Measurements from ENCODE around the gene SND1.

Gene SND1

DNA sequence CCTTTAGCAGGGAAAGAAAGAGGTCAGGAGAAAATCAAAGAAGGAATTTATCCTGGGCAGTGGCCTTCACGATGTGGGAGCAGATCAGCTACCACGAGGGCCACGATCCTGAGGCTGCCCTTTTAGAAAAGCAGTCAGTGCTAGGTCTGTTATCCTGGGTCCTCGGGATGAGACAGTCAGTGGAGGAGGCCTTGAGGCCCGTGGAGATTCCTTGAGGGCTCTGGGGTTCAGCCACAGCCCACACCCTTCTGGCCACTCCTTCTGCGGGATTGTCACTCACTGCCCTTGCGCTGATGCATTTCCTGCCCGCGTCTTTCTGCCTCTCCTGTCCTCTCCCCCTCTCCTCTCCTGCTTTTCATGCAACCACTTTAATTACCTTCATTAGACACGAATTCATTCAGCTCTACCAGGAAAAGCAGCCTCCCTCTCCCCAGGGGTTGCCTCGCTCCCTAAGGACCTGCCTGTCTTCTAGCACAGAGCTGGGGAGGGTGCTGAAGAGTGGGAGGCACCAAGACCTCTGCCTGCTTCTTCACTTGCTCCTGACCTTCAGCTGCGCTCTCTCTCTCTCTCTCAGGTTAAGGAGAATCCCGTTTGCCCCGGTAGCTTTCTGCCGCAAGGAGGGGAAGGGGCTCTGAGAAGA, 421.8 kb downstream of the SND1 start:
- no peak for DNase-seq (ENCODE audit: low spot score)

DNA sequence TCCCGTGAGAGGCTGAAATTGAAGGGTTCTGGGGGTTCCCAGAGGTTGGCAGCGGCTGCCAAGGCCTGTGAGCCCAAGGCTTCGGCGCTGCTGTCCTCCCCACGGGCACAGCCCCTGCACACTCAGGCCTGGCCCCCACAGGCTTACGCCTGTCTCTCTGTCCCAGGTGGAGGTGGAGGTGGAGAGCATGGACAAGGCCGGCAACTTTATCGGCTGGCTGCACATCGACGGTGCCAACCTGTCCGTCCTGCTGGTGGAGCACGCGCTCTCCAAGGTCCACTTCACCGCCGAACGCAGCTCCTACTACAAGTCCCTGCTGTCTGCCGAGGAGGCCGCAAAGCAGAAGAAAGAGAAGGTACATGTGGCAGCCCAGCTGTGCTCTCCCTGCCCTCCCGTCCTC, 422.3 kb downstream of the SND1 start:
- DNase-seq (ENCODE audit: low spot score): no peak

DNA sequence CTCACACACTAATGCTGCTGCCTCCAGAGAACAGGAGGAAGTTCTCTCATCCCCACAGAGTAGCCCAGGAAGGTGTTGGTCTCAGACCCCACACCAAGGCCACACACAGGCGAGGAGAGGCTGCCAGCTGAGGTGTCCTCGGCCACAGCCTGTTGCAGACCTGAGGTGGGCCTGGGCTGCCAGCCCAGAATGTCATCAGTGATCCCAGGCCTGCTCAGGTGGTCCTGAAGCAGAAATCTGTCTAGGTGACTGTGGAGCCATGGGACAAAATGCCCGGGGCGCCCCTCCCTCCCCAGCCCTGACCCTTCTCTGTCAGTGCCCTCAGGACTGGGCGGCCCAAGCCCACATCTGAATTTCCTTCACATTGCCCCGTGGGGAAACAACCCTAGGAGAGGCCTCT, 422.7 kb downstream of the SND1 start:
- DNase-seq (ENCODE audit: low spot score): no peak

DNA sequence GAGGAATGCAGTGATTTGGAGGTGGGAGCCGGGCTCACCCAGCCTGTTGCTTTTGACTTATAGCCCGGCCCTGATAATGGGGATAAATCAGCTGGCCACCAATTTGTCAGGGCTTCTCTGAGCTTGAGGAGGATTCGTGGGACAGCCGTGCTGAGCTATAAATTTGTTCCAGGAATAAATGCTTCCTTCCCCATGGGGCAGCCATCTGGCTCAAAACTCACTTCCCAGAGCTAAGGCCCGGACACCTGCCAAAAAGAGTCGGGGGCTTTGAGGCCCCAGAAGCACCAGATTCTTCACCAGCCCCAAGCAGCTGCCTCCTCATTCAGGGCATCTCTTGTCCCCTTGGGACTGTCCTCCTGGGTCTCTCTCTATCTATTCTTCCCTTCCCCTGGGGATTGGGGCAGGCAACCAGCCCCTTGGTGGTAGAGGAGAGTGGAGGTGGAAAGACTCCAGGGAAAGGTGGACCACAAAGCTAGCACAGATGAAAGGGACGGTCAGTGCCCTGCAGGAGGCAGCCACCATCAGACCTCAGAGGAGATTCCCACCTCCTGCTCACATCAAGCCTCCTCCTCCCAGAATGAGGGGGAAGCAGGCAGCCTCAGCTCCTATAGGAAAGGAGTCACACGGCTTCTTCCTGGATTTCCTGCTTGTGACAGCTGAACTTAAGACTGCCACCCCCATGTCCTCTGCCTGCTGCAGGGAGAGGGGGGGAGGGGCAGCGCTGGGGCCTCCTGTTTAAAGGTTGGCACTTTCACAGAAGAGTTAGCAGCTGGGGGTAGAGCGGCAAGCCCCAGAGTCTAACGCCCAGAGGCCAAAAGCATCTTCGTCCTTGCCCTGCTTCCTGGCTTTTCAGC, 423.5 kb downstream of the SND1 start:
- DNase-seq (ENCODE audit: low spot score): no peak

GRCh38 chr7:128076196-128076795, 424.3 kb downstream of the SND1 start:
- no peak for DNase-seq (ENCODE audit: low spot score)

DNA sequence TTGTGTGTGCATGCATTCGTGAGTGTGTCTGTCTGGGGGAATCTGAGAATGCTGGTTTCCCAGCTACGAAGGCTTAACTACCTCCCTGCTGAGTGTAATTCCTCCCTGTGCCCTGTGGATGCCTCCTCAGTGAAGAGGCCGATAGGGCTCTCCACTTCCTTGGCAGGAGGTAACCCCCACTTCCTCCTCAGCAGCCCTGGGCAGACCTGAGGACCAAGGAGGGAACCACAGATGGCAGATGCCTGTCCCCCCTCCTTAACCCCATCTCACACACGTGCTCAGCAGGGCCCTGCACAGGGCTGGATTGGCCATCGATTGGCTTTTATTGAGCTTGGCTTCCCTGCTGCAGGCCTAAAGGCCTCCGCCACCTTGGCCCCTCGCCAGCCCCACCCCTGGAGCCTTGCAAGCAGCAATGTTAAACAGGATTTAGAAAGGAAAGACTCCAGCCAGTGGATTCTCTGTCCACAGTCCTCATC, 424.8 kb downstream of the SND1 start:
- DNase-seq (ENCODE audit: low spot score): no peak

DNA sequence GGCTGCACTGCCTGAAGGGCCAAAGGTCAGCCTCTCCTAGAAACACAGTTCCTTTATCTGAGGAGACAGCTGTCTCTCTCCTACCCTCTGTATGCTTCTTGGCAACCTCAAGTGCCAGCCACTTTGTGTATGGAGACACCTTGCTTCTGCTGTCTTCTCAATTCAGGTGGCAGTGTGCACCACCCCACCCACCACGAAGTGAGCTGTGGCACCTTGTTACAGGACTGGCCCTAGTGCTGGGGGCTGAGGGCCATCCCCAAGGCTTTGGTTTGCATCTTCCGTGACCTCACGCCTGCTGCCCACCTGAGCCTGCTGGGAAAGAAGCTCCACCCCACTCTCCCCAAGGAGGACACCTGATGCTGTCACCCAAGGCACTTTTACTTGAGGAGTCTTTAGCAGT, 426.3 kb downstream of the SND1 start:
- no peak for DNase-seq (ENCODE audit: low spot score)

DNA sequence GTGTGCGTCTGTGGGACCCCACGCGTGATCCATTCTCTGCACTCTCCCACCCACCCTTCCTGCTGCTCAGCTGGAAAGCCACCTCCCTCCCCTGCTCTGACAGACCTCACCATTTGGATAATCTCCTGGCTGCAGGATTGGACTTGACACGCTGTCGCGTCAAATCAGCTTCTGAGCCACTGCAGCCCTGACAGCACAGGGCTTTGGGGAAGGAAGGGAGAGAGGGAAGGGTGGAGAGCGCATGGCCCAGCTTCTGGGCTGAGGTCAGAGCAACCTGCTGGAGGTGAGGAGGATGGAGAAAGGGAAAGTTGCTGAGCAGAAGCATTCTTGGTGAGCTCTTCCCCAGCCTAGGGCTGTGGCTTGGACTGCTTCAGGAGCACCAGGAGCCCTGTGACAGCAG, 428.2 kb downstream of the SND1 start:
- no peak for DNase-seq (ENCODE audit: low spot score)

DNA sequence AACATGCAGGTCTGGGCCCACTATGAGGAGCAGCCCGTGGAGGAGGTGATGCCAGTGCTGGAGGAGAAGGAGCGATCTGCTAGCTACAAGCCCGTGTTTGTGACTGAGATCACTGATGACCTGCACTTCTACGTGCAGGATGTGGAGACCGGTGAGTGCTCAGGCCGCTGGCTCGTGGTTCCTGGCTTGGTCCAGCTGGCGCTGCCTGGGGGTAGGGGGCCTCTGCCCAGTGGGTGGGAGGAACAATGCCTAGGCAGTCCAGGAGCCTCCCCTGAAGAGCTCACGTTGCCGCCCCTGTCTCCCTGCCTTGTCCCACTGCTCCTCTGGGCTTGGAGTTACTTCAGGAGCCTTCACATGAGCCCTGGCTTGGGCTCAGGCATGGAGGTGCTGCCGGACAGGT, 429.4 kb downstream of the SND1 start:
- DNase-seq (ENCODE audit: low spot score): no peak

- no peak for DNase-seq (ENCODE audit: low spot score)
Measured at GRCh38 chr7:128081808-128082207, 429.8 kb downstream of the SND1 start.

GRCh38 chr7:128082431-128082830, 430.4 kb downstream of the SND1 start:
- no peak for DNase-seq (ENCODE audit: low spot score)

DNA sequence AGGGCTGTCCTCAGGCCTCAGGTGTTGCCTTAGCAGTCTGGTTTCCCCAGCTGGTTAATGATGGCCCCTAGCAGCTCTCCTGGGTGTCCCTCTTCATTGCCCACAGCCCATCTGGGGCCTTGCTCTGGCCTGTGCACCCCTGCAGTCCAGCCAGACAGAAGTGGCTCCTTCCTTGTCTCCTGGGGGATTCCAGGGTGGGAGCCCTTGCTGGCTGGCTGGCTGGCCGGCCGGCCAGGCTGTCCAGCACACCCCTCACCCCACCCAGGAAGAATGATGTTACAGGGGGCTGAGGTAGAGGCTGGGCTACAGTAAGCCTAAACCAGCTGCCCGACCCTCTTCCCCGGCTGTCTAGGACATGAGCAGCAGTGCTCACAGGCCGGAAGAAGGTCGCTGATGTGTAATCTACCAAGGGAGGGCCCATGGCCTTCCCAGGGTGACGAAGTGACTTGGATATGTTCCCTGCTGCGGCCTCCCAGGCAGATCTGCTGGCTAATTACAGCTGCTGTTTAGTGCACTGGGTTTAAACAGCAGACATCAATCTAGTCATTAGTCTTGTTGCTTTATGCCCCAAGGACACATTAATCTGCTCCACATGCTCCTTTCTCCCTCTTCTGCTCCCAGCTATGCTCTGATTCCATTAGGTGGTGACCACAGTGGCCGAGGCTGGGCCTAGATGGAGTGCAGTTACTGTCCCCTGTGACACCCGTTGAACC, 433.1 kb downstream of the SND1 start:
- peak; percentile 94 for DNase-seq (ENCODE audit: low spot score)

DNA sequence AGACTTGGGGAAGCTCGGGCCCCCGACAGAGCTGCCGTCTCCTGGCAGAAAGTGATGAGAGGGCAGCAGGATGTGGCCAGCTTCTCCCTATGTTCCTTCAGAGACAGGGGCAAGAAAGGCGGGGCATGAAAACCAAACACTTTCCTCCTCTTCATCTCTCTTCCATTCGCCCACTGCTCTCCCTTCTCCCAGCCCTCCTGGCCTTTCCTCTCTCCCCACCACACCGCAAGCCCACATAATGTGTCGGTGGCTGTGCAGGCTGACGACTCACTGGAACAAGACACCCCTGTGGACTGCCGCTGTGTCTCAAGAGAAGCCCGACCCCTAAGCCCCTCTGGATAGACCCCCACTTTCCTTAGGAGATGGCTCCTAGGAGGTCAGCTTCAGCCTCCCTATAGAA, 438.5 kb downstream of the SND1 start:
- DNase-seq (ENCODE audit: low spot score): no peak

GRCh38 chr7:128091106-128091505, 439.1 kb downstream of the SND1 start:
- no peak for DNase-seq (ENCODE audit: low spot score)

- no peak for DNase-seq (ENCODE audit: low spot score)
Measured at GRCh38 chr7:128092221-128092620, 440.2 kb downstream of the SND1 start.

- DNase-seq (ENCODE audit: low spot score): no peak
Measured at GRCh38 chr7:128093614-128094570, 441.9 kb downstream of the SND1 start.

- no peak for DNase-seq (ENCODE audit: low spot score)
Measured at GRCh38 chr7:128094686-128095085, 442.7 kb downstream of the SND1 start.

- no peak for DNase-seq (ENCODE audit: low spot score)
Measured at GRCh38 chr7:128097211-128097731, 445.3 kb downstream of the SND1 start.

DNA sequence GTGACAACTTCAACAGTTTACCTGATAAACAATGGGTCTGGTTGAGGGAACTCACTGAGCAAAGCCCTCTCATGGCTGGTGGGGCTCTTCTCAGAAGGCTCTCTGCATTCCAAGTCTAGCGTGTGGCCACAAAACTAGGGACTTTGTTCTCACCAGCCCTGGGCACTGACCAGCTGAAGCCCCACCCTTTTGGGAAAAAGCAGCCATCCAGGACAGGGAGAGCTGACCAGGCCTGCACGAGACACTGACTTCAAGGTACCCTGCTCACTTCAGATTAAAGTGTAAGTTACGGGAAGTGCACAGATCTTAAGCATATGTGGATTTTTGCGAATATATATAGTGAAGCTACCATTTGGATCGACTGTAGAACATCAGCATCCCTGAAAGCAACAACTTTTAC, 446.6 kb downstream of the SND1 start:
- DNase-seq (ENCODE audit: low spot score): no peak

DNA sequence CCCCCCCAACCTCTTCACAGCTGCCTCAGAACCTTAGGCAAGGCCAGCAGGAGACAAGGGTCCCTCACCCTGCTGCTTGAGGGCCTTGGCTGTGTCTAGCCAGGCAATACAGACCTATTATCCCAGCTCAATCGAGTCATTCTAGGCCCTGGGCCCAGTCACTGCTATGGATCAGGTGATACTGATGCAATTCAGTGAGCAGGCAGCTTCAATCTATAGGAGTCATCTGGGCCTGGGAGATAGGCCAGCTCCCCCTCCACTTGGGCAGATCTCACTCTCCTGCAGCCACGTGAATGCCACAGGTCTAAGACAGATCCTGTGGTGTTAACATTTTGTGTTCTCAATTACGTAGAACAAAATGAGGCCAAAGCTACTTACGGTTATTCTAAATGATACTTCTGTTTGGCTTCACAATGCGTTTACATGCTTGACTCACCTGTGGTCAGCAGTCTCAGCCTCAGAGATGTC, 447.2 kb downstream of the SND1 start:
- DNase-seq (ENCODE audit: low spot score): no peak
